K562 (cell line): Measurements from ENCODE around the gene ZNF609. TPM values are rescaled to one million over a fixed set of nuclear protein-coding genes. Genes with fewer than 3 reads are reported as not detected.

ENCODE experiments used
- ARID4B ChIP-seq: sonication (generic); formaldehyde crosslinking; IDR thresholded peaks from 2 replicates; pipeline ENCODE4 v1.8.0; 2022; ENCODE audit warnings: mild to moderate bottlenecking, missing genetic modification reagents
- CBX8 ChIP-seq: fragments of 200-600 bp; sonication (generic); IDR thresholded peaks from 2 replicates; pipeline ENCODE4 v1.6.1; 2012; ENCODE audit warnings: borderline replicate concordance, mixed run types, low read depth, mild to moderate bottlenecking, moderate library complexity, mixed read lengths, low read length, control low read depth, inconsistent platforms; ENCODE audit not compliant: poor library complexity, severe bottlenecking; ENCODE audit errors: extremely low read depth
- CCAR2 ChIP-seq: fragments of 200-400 bp; formaldehyde crosslinking; IDR thresholded peaks from 2 replicates; pipeline ENCODE4 v1.6.1; 2017; ENCODE audit warnings: mild to moderate bottlenecking, low read depth, low read length
- E2F5 ChIP-seq: sonication (generic); formaldehyde crosslinking; IDR thresholded peaks from 2 replicates; pipeline ENCODE4 v1.8.0; 2022; ENCODE audit warnings: mild to moderate bottlenecking, missing genetic modification reagents
- GTF2E2 ChIP-seq: fragments of 200-800 bp; sonication (Bioruptor generic); IDR thresholded peaks from 2 replicates; pipeline ENCODE4 v1.6.1; 2016; ENCODE audit warnings: missing genetic modification characterization, missing compliant biosample characterization
- HBP1 ChIP-seq: fragments of 450-650 bp; formaldehyde crosslinking; IDR thresholded peaks from 2 replicates; pipeline ENCODE4 v1.4.0; 2022; ENCODE audit warnings: missing genetic modification characterization
- MCM5 ChIP-seq: fragments of 450-650 bp; IDR thresholded peaks from 2 replicates; pipeline ENCODE4 v1.6.1; 2016; ENCODE audit warnings: low read depth
- NR1H2 ChIP-seq: sonication (generic); formaldehyde crosslinking; IDR thresholded peaks from 2 replicates; pipeline ENCODE4 v1.4.0; 2020; ENCODE audit warnings: mild to moderate bottlenecking, missing genetic modification reagents
- PHF8 ChIP-seq: fragments of 200-600 bp; sonication (generic); IDR thresholded peaks from 2 replicates; pipeline ENCODE4 v1.6.1; 2012; ENCODE audit warnings: mixed run types, mild to moderate bottlenecking, inconsistent platforms, low read length, moderate library complexity, borderline replicate concordance
- RBM39 ChIP-seq: fragments of 200-400 bp; formaldehyde crosslinking; optimal IDR thresholded peaks from 2 replicates; pipeline ENCODE3; 2018; ENCODE audit warnings: low read depth, low read length
- SETDB1 ChIP-seq: IDR thresholded peaks from one replicate; pipeline ENCODE4 v1.6.1; 2012; ENCODE audit warnings: low read length, control low read depth, inconsistent platforms
- SMAD2 ChIP-seq: fragments of 150-350 bp; IDR thresholded peaks from 2 replicates; pipeline ENCODE4 v1.6.1; 2014; ENCODE audit warnings: low read depth, mild to moderate bottlenecking, low read length
- SRF ChIP-seq, 2 experiments: fragments of 250-450, 450-650 bp in 1 of 2; sonication (Bioruptor Pico) in 1 of 2; sonication (generic) in 1 of 2; formaldehyde crosslinking; IDR thresholded peaks; 2 replicates each; pipeline versions ENCODE4 v1.5.0 to v1.5.1; 2020 to 2022; ENCODE audit warnings: mild to moderate bottlenecking in 1 of 2, missing genetic modification reagents in 1 of 2
- ZBTB5 ChIP-seq: fragments of 450-650 bp; IDR thresholded peaks from 2 replicates; pipeline ENCODE4 v1.6.1; 2017; ENCODE audit warnings: antibody characterized with exemption
- ZNF23 ChIP-seq: fragments of 250-450 bp; sonication (Bioruptor Pico); IDR thresholded peaks from 2 replicates; pipeline ENCODE4 v1.4.0; 2020; ENCODE audit warnings: mild to moderate bottlenecking
- ZNF232 ChIP-seq: sonication (generic); formaldehyde crosslinking; IDR thresholded peaks from 2 replicates; pipeline ENCODE4 v1.8.0; 2022; ENCODE audit warnings: mild to moderate bottlenecking, missing genetic modification reagents
- ZNF280B ChIP-seq: fragments of 250-450 bp; sonication (Bioruptor Pico); IDR thresholded peaks from 2 replicates; pipeline ENCODE4 v1.5.1; 2021; ENCODE audit warnings: mild to moderate bottlenecking
- ZNF79 ChIP-seq: fragments of 250-450 bp; sonication (Bioruptor Pico); IDR thresholded peaks from 2 replicates; pipeline ENCODE4 v1.4.0; 2020; ENCODE audit warnings: low read depth, mild to moderate bottlenecking, moderate library complexity
- polyA plus RNA-seq, 8 experiments: library from polyadenylated mRNA; depleted of rRNA in 4 of 8; stranded (reverse) in 5 of 8; unstranded in 3 of 8; fragments of >200 nt; fragmentation: Nextera tagmentation in 2 of 8; fragmentation: Illumina TruSeq in 1 of 8; extraction: Ambion mirVana in 2 of 8; extraction: Trizol in 1 of 8; gene quantifications; 2 replicates each; pipeline versions ENCODE4 v1.2.1 to v1.2.3, GENCODE V29; 2011 to 2014; ENCODE audit warnings: inconsistent platforms in 1 of 8, missing spikeins in 1 of 8
- total RNA-seq, 7 experiments: library from RNA; depleted of rRNA in 6 of 7; stranded (reverse); fragments of >200 nt in 6 of 7; fragmentation: Illumina TruSeq in 2 of 7; extraction: Trizol in 2 of 7; gene quantifications; 2 replicates each; pipeline versions ENCODE4 v1.2.1 to v1.2.3, GENCODE V29; 2011 to 2021; ENCODE audit warnings: low replicate concordance in 1 of 7

The ZNF609 gene
- total and polyA plus RNA-seq, 9 of the 15 experiments (the other 6 are each of a cell fraction or from before 2014, with no cell fraction given): 3.0 to 38.7 (median 17.8) TPM

GRCh38 chr15:64460206-64460723 is at the start of gene ZNF609 (continued):
- TF ChIP-seq MCM5: no peak
- no peak for TF ChIP-seq ZNF280B (CRISPR knock-in tag)
- TF ChIP-seq SETDB1: no peak
- no peak for TF ChIP-seq ZNF23
- TF ChIP-seq ZBTB5: no peak
- no peak for TF ChIP-seq ZNF232 (CRISPR knock-in tag)
- TF ChIP-seq RBM39: no peak
- no peak for TF ChIP-seq SMAD2
- TF ChIP-seq E2F5 (CRISPR knock-in tag): 0 out of 2 replicates have a peak, but pooled peaks have one; percentile 75
- TF ChIP-seq ARID4B: no peak
- TF ChIP-seq NR1H2 (CRISPR knock-in tag): no peak
- no peak for TF ChIP-seq GTF2E2
- no peak for TF ChIP-seq CCAR2
- no peak for TF ChIP-seq PHF8
- no peak for TF ChIP-seq SRF (CRISPR knock-in tag; IDR thresholded peaks at IDR 0.05)
- no peak for TF ChIP-seq CBX8
- TF ChIP-seq ZNF79 (CRISPR knock-in tag): no peak
- TF ChIP-seq HBP1 (CRISPR knock-in tag): no peak
